T-helper 17 cell (primary cell): ENCODE data around the gene POLR3E. TPM values are rescaled to one million over a fixed set of nuclear protein-coding genes. Genes with fewer than 3 reads are reported as not detected.

Experiments used
- ATAC-seq: fragments of 150-1000 bp; cut with Tn5 transposase; 2 replicates; pipeline ENCODE4 v1.10.0; 2021; ENCODE audit warnings: mild to moderate bottlenecking, moderate library complexity
- DNase-seq, 3 donors: peaks; one replicate each; pipeline versions ENCODE4 v3.0.0 to v3.0.0-alpha.2; 2020 to 2021
- H3K9me3 ChIP-seq: one replicate; pipeline ENCODE4 v1.7.0; 2013; ENCODE audit warnings: low read length, mild to moderate bottlenecking; ENCODE audit not compliant: control insufficient read depth, poor library complexity, severe bottlenecking
- H3K27ac Mint-ChIP-seq: one replicate; pipeline ENCODE4 v1.8.0; 2022; ENCODE audit warnings: mild to moderate bottlenecking, moderate library complexity, mixed read lengths
- H3K27me3 Mint-ChIP-seq: one replicate; pipeline ENCODE4 v1.8.0; 2022; ENCODE audit warnings: mixed read lengths
- H3K36me3 Mint-ChIP-seq: one replicate; pipeline ENCODE4 v1.8.0; 2022; ENCODE audit warnings: low read depth, mixed read lengths
- H3K4me1 Mint-ChIP-seq: one replicate; pipeline ENCODE4 v1.8.0; 2022; ENCODE audit warnings: mild to moderate bottlenecking, mixed read lengths
- H3K4me3 Mint-ChIP-seq: one replicate; pipeline ENCODE4 v1.8.0; 2022; ENCODE audit warnings: mild to moderate bottlenecking, moderate library complexity, mixed read lengths
- total RNA-seq, 4 donors: library from RNA in 2 of 4; stranded (reverse) in 2 of 4; gene quantifications; one replicate each; pipeline ENCODE4 v1.2.3 and lab custom pipeline; 2022 to 2026

POLR3E gene
- total RNA-seq, 2 donors from 2014 or later = 159 to 219 TPM

GRCh38 chr16:22314661-22315626 is 17.7 kb downstream of the POLR3E start:
- H3K4me3 Mint-ChIP-seq = peak overlapping the region; percentile 70
- H3K9me3 ChIP-seq = no peaks in the 10 kb centered on the region
- no peak for DNase-seq
- no peak for ATAC-seq
- peak overlapping the region; percentile 87 for H3K27ac Mint-ChIP-seq
- peaks cover 6% of the 10 kb centered on the region for H3K36me3 Mint-ChIP-seq
- H3K27me3 Mint-ChIP-seq = no peaks in the 10 kb centered on the region
- peaks cover 5% of the 10 kb centered on the region for H3K4me1 Mint-ChIP-seq

DNA sequence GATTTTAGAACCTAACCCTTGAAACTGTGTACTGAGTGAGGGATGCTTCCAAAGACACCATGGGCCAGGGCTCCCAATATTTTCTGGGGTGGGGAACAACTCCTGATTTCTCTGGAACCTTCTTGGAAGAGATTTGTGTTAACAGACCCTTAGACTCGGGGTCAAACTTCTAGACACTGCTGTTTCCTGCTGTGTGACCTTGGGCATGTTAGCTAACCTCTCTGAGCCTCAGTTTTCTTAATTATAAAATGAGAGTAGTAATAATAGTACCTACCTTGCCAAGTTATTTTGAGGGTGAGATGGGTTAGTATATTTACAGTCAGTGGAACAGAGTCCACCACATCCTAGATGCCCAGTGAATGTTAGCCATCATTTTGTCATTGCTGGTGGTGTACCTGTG is 18.8 kb downstream of the POLR3E start:
- DNase-seq (no peak), ATAC-seq (no peak)
- H3K4me3 Mint-ChIP-seq = peak overlapping the region; percentile 49
- H3K27ac Mint-ChIP-seq = no peak overlapping the region
- no peaks in the 10 kb centered on the region for H3K27me3 Mint-ChIP-seq
- H3K36me3 Mint-ChIP-seq = peaks cover 8% of the 10 kb centered on the region
- H3K4me1 Mint-ChIP-seq = peaks cover 10% of the 10 kb centered on the region
- no peaks in the 10 kb centered on the region for H3K9me3 ChIP-seq

- Mint-ChIP-seq H3K36me3 (peaks cover 8% of the 10 kb centered on the region), H3K27ac (no peak overlapping the region), H3K4me3 (peak overlapping the region; percentile 49), H3K4me1 (peaks cover 14% of the 10 kb centered on the region), H3K27me3 (no peaks in the 10 kb centered on the region)
- DNase-seq (no peak), ATAC-seq (no peak)
- H3K9me3 ChIP-seq = no peaks in the 10 kb centered on the region
Measured at GRCh38 chr16:22316411-22316811, 19.2 kb downstream of the POLR3E start.

DNA sequence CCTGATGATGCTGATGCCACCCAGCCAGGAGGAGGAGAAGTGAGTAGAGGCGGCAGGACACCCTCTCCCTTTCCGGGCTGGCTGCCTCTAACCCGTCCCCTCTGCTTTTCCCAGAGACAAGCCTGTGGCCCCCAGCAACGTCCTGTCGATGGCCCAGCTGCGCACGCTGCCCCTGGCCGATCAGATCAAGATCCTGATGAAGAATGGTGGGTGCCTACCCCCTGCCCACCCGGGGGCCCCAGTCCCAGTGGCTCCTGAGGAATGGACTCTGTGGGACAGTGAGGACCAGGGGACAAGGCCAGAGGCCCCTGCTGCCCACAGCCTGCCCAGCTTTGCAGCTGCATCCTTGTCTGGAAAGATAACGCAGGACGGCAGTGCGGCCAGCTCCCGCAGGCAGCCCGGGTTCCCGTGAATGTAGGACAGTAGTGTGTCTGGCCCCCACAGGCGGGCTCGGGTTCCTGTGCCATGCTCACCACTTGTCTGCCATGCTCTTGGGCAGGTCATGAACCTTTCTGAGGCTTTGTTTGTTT is 19.9 kb downstream of the POLR3E start:
- Mint-ChIP-seq H3K36me3 (peaks cover 5% of the 10 kb centered on the region), H3K4me3 (peak overlapping the region; percentile 56), H3K27me3 (no peaks in the 10 kb centered on the region), H3K4me1 (peaks cover 11% of the 10 kb centered on the region), H3K27ac (peak overlapping the region; percentile 45)
- no peak for DNase-seq
- no peaks in the 10 kb centered on the region for H3K9me3 ChIP-seq
- no peak for ATAC-seq

DNA sequence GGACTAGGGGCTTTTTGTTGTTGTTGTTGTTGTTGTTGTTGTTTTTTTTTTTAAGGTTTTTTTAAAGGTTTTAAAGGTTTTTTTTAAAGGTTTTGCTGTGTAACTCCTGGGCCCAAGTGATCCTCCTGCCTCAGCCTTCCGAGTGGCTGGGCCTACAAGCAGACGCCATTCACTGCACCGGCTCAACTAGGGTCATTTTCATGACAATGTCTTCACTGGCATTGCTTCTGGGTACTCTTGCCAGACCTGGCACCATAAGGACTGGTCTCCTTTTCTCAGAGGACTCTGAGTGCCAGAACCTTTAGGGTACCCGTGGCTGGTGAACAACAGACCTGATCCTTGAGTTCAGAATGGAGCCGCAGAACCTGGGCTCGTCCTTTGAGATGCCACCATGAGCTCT is 20.4 kb downstream of the POLR3E start:
- peaks cover 5% of the 10 kb centered on the region for H3K36me3 Mint-ChIP-seq
- no peaks in the 10 kb centered on the region for H3K27me3 Mint-ChIP-seq
- no peaks in the 10 kb centered on the region for H3K9me3 ChIP-seq
- peak overlapping the region; percentile 45 for H3K27ac Mint-ChIP-seq
- peaks cover 14% of the 10 kb centered on the region for H3K4me1 Mint-ChIP-seq
- H3K4me3 Mint-ChIP-seq = peak overlapping the region; percentile 56
- ATAC-seq = no peak
- DNase-seq = no peak

DNA sequence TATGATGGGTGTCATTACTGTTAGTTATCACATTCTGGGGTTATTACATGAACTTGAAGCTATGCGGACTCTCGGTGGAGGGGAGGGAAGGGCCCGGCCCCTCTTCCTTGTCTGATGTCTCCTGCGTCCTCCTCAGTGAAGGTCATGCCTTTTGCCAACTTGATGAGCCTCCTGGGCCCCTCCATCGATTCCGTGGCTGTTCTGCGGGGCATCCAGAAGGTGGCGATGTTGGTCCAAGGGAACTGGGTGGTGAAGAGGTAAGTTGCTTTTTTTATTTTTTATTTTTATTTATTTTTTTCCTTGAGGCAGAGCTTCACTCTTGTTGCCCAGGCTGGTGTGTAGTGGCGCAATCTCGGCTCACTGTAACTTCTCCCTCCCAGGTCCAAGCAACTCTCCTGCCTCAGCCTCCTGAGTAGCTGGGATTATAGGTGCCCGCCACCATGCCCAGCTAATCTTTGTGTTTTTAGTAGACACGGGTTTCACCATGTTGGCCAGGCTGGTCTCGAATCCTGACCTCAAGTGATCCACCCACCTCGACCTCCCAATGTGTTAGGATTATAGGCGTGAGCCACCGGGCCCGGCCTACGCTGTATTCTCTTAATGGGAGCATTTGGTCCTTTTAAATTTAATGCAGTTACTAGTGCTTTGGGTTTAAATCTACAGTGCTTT is 21.6 kb downstream of the POLR3E start:
- H3K9me3 ChIP-seq = no peaks in the 10 kb centered on the region
- peaks cover 12% of the 10 kb centered on the region for H3K4me1 Mint-ChIP-seq
- peak in 2 of 3 donors; percentile 34 to 64 for DNase-seq
- peak overlapping the region; percentile 45 for H3K27ac Mint-ChIP-seq
- peak; percentile 35 for ATAC-seq
- no peak overlapping the region for H3K4me3 Mint-ChIP-seq
- no peaks in the 10 kb centered on the region for H3K27me3 Mint-ChIP-seq
- H3K36me3 Mint-ChIP-seq = peaks cover 2% of the 10 kb centered on the region

GRCh38 chr16:22320572-22321339 is 23.5 kb downstream of the POLR3E start:
- DNase-seq (no peak), ATAC-seq (no peak)
- no peaks in the 10 kb centered on the region for H3K9me3 ChIP-seq
- H3K27ac Mint-ChIP-seq = peak overlapping the region; percentile 86
- peak overlapping the region; percentile 49 for H3K4me3 Mint-ChIP-seq
- peaks cover 2% of the 10 kb centered on the region for H3K36me3 Mint-ChIP-seq
- H3K4me1 Mint-ChIP-seq = peaks cover 12% of the 10 kb centered on the region
- H3K27me3 Mint-ChIP-seq = no peaks in the 10 kb centered on the region

GRCh38 chr16:22321340-22322001 is 24.3 kb downstream of the POLR3E start:
- peaks cover 2% of the 10 kb centered on the region for H3K36me3 Mint-ChIP-seq
- H3K27me3 Mint-ChIP-seq = no peaks in the 10 kb centered on the region
- H3K27ac Mint-ChIP-seq = peak overlapping the region; percentile 86
- DNase-seq (peak; percentile 54 to 60 (median 59)), ATAC-seq (peak; percentile 80)
- H3K4me3 Mint-ChIP-seq = peak overlapping the region; percentile 49
- no peaks in the 10 kb centered on the region for H3K9me3 ChIP-seq
- H3K4me1 Mint-ChIP-seq = peaks cover 12% of the 10 kb centered on the region

GRCh38 chr16:22322021-22322471 is 24.8 kb downstream of the POLR3E start:
- Mint-ChIP-seq H3K4me3 (no peak overlapping the region), H3K27ac (no peak overlapping the region), H3K4me1 (peaks cover 15% of the 10 kb centered on the region), H3K36me3 (peaks cover 2% of the 10 kb centered on the region), H3K27me3 (no peaks in the 10 kb centered on the region)
- DNase-seq (no peak), ATAC-seq (no peak)
- no peaks in the 10 kb centered on the region for H3K9me3 ChIP-seq

GRCh38 chr16:22322741-22323140 is 25.5 kb downstream of the POLR3E start:
- Mint-ChIP-seq H3K36me3 (peaks cover 2% of the 10 kb centered on the region), H3K27ac (no peak overlapping the region)
- no peak for ATAC-seq

DNA sequence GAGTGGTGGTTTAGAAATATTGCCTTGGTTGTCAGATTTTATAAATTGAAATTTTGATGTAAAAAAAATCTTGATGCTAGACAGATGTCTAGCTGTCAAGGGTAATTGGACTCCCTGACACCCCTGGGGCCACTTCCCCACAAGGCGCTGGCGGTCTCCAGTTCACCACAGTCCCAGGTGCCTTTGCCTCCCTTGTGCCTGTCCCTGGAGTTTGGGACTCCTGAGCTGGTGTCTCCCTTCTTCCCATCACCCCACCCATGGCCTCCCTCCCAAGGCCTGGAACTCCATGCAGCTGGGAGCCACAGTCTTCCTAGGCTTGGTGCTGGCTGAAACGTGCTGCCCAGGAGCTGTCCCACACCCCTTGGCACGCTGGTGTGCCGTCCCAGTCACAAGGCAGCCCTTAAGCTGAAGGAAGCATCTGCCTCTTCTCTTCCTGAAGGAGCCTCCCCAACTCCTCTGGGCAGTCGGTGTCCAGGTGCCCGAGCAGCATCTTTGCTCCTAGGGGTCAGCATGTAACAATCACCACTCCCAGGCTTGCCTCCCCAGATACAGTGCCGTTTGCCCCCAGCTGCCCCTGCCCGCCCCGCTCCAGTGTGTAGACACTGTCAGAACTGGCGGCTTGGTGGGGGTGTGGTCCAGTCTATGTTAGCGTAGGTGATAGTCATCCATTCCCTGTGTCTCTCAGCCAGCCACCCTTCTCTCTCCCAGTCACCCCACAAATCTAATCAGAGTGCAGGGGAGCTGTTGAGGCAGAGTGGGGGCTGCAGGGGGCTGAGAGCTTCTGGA is 26.2 kb downstream of the POLR3E start:
- Mint-ChIP-seq H3K27ac (peak overlapping the region; percentile 32), H3K36me3 (peaks cover 2% of the 10 kb centered on the region), H3K4me3 (no peak overlapping the region), H3K4me1 (peaks cover 15% of the 10 kb centered on the region), H3K27me3 (no peaks in the 10 kb centered on the region)
- H3K9me3 ChIP-seq = no peaks in the 10 kb centered on the region
- DNase-seq (no peak), ATAC-seq (no peak)

More at GRCh38 chr16:22322741-22323140, 25.5 kb downstream of the POLR3E start:
- H3K4me1 Mint-ChIP-seq = peaks cover 15% of the 10 kb centered on the region
- no peaks in the 10 kb centered on the region for H3K9me3 ChIP-seq
- no peak for DNase-seq
- no peaks in the 10 kb centered on the region for H3K27me3 Mint-ChIP-seq
- no peak overlapping the region for H3K4me3 Mint-ChIP-seq
